HUES6 (cell line): ENCODE data around the gene TNFRSF4.

Experiments
- H3K27ac ChIP-seq: 2 replicates; pipeline ENCODE4 v1.7.0; 2013; ENCODE audit warnings: low read depth, mild to moderate bottlenecking, low read length, inconsistent platforms
- H3K27me3 ChIP-seq: 2 replicates; pipeline ENCODE4 v1.6.1; 2013; ENCODE audit warnings: low read length; ENCODE audit not compliant: control insufficient read depth, insufficient read depth
- H3K36me3 ChIP-seq: 2 replicates; pipeline ENCODE4 v1.6.1; 2013; ENCODE audit warnings: low read length; ENCODE audit not compliant: control insufficient read depth, insufficient read depth
- H3K4me1 ChIP-seq: 2 replicates; pipeline ENCODE4 v1.6.1; 2013; ENCODE audit warnings: low read length; ENCODE audit not compliant: control insufficient read depth, insufficient read depth
- H3K4me3 ChIP-seq: 2 replicates; pipeline ENCODE4 v1.5.1; 2013; ENCODE audit warnings: low read depth, low read length
- H3K9ac ChIP-seq: one replicate; pipeline ENCODE4 v1.6.1; 2013; ENCODE audit warnings: mild to moderate bottlenecking, low read length
- H3K9me3 ChIP-seq: 2 replicates; pipeline ENCODE4 v1.6.1; 2013; ENCODE audit warnings: low read depth, low read length; ENCODE audit not compliant: control insufficient read depth, insufficient read depth

The TNFRSF4 gene

DNA sequence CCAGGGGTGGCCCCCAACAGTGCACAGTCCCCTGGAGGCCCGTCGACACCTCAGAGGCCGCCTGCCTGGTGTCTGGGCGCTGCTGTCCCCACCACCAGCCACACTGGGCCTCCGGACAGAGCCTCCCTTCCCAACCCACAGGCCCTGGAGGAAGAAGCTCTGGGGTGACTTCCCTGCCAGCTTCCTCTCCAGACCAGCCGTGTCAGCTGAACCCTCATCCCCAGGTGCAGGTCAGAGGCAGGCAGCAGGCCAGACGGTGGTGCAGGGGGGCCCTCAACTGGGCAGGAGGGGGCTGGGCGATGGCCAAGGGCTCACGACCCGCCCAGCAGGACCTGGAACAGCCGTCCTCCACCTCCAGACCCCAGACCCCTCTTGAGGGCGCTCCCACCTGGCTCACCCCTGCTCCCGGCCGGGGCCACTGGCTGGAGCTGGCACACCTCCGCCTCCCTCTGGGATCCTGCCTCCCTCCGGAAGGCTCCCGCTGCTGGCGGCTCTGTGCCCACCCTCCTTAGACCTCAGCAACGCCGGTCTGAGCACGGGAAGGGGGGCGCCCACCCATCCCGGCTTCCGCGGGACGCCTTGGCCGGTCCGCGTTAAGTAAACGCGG, 8.1 kb downstream of the TNFRSF4 start:
- H3K9me3 ChIP-seq: no peaks in the 10 kb centered on the region
- H3K9ac ChIP-seq: peak overlapping the region; percentile 22
- H3K27me3 ChIP-seq: peaks cover 45% of the 10 kb centered on the region
- H3K27ac ChIP-seq: no peak overlapping the region
- H3K4me1 ChIP-seq: peaks cover 22% of the 10 kb centered on the region
- peak overlapping the region; percentile 57 for H3K4me3 ChIP-seq
- no peaks in the 10 kb centered on the region for H3K36me3 ChIP-seq

DNA sequence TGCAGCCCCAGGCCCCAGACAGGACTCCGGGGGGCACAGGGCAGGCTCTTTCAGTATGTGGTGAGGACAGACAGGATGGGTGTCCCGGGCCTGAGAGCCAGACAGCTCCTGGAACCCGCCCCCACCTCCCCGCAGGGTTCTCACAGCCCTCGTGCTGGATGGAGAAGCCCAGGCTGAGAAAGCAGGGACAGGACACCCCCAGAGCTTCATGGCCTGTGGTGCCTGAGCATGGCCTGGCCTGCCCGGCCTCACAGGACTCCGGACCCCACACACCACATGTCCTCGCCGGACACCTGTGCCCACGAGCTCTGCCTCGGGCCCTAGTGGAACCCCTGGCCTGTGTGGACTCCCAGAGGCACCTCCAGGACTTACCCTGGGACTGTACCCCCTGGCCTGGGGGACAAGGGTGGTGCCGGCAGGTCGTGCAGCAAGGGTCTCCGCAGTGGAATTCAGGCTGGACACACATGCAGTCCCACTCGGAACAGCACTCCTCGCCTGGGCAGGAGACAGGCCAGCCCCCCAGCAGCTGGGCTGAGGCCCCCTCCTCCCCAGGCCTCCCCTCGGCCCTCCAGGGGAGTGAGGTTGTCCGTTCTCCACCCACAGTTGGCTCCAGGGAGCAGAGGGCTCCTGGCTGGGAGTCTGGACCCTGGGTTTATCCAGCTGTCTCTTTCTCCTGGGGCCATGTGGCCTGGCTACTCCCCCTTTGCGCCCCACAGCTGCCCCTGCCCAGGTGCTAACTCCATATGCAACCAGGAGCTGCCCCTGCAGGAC, 8.8 kb downstream of the TNFRSF4 start:
- Histone ChIP-seq H3K4me3 (no peak overlapping the region), H3K4me1 (peaks cover 25% of the 10 kb centered on the region), H3K9ac (no peak overlapping the region), H3K9me3 (no peaks in the 10 kb centered on the region), H3K36me3 (no peaks in the 10 kb centered on the region), H3K27ac (no peak overlapping the region), H3K27me3 (peaks cover 50% of the 10 kb centered on the region)

DNA sequence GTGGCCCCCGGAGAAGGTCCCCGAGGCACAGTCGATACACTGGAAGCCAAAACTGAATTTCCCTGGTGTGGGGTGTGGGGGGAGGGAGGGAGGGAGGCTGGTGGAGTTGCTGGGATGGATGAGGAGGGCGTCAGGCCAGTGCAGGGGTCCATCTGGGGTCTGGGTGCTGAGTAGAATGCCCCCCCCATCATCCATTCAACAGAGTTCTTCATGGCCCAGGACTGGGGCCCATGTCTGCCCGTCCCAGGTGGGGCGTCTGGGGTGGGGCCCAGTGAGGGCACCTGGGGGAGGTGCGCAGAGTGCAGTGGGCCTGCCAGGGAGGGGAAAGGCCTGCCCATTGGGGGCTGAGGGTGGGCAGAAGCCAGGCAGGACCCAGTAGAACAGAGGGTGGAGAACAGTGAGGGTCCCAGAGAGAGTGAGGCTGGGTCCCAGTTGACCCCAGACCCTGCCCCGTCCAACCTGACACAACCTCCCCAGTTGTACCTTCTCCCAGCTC, 9.5 kb downstream of the TNFRSF4 start:
- Histone ChIP-seq H3K9ac (no peak overlapping the region), H3K27me3 (peaks cover 50% of the 10 kb centered on the region), H3K9me3 (no peaks in the 10 kb centered on the region), H3K4me1 (peaks cover 25% of the 10 kb centered on the region), H3K4me3 (no peak overlapping the region), H3K36me3 (no peaks in the 10 kb centered on the region), H3K27ac (no peak overlapping the region)

DNA sequence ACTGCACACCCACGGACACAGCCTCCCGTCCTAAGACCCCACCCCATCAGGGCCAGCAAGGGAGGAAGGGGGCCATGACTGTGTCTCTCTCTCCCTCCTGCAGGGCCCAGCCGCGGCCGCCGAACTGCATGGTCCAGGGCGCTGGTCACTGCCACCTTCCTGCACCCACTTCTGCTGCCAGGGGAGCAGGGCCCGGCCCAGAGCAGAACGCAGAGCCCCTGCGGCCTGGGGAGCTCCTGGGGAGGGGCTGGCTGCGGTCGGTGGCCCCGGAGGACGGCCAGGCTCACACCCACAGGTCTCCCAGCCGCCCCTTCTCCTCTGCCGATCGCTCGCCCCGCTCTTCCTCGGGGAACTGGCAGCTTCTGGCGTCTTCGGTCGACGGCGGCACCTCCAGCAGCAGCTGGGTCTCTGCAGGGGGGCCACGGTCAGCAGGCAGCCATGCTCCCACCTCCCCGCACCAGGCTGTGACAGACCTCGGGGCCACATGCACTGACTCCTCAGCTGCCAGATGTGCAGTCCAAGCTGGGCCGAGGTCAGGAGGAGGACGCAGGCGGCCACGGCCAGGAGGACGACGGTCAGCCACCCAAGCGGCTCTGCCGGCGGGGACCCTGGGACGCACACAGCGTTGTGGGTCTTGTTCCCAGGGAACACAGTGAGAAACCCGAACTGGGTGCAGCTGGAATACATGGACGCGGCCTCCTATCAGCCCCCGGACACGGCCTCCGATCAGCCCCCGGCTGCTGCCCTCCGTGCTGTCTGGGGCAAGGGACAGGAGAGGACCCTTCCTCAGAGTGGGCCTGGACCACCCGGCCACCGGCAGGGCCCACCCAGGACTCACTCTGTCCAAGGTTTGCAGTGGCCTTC, 10.2 kb downstream of the TNFRSF4 start:
- no peaks in the 10 kb centered on the region for H3K9me3 ChIP-seq
- H3K4me1 ChIP-seq: peaks cover 25% of the 10 kb centered on the region
- peaks cover 50% of the 10 kb centered on the region for H3K27me3 ChIP-seq
- no peak overlapping the region for H3K4me3 ChIP-seq
- no peaks in the 10 kb centered on the region for H3K36me3 ChIP-seq
- no peak overlapping the region for H3K27ac ChIP-seq
- H3K9ac ChIP-seq: no peak overlapping the region

DNA sequence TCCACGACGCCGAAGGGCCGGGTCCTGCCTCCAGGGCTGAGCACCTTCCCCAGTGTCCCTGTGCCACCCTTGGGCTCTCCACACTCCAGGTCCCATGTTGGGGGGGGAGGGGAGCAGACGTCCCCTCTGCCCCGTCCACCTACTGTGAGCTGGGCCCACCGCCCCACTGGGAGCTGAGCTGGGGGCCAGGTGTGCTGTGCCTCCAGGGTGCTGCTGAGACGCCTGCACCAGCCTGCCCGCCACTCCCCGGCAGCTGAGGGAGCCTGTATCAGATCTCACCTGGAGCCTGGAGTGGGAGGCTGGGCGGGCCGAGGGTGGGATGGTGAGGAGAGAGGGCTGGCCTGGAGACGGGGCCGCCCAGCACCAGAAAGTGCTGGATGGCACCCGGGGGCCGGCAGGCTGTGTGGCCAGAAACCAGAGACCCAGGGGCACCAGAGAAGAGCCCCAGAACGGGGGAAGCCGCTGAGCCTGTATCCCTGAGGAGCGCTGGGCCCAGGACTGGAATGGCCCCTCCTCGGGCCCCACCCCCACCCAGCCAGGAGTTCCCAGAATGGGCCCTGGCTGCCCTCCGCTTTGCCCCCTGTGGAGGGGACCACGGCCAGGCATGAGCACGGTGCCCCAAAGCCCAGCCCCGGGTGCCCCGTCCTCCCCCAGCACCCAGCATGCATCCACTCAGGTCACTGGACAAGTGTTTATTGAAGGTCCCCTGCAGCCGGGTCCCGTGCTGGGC, 11.0 kb downstream of the TNFRSF4 start:
- peaks cover 50% of the 10 kb centered on the region for H3K27me3 ChIP-seq
- H3K4me1 ChIP-seq: peaks cover 20% of the 10 kb centered on the region
- no peak overlapping the region for H3K27ac ChIP-seq
- H3K4me3 ChIP-seq: no peak overlapping the region
- no peaks in the 10 kb centered on the region for H3K36me3 ChIP-seq
- no peaks in the 10 kb centered on the region for H3K9me3 ChIP-seq
- no peak overlapping the region for H3K9ac ChIP-seq

DNA sequence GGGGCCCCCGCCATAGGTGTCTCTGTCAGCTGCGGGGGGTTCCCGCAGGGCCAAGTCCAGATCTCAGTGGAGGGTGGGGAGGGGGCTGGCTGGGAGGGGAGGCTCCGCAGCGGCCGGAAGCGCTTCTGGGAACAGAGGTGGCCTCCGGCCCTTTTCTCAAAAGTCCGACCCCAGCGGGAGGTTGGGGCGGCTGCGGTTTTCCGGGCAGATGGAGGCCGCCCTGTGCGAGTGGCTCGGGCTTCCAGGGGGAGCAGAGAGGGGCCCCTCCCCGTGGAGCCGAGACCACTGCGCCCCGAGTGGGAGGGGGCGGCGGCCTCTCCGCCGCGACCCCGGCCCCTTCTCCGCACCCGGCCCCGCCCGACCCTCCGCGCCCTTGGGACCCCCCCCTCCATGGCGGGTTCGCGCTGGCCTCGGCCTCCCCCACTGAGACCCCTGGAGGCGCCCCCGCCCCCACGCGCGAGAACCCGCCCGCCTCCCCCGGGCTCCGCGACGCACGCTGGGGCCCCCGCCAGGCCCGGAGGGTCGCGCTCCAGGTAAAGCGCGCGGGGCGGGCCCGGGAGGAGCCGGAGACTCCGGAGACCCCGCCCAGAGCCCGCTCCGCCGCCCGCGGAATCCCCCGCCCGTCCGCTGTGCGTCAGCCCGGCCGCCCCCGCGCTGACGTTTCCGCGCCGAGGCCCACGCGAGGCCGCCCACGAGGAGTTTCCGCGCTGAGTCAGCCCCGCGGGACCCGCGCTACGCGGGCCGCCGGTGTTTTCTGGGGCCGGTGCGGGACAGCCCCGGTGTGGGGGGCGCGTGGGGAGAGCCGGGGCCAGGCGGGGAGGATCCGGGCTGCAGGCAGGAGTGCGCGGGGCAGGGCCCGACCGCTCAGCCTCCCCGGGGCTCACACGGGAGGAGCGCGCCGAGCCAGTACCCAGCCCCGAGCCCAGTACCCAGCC, 12.8 kb downstream of the TNFRSF4 start:
- H3K27ac ChIP-seq: no peak overlapping the region
- peaks cover 7% of the 10 kb centered on the region for H3K4me1 ChIP-seq
- H3K4me3 ChIP-seq: peak overlapping the region; percentile 58
- peaks cover 37% of the 10 kb centered on the region for H3K27me3 ChIP-seq
- H3K36me3 ChIP-seq: no peaks in the 10 kb centered on the region
- no peaks in the 10 kb centered on the region for H3K9me3 ChIP-seq
- no peak overlapping the region for H3K9ac ChIP-seq

DNA sequence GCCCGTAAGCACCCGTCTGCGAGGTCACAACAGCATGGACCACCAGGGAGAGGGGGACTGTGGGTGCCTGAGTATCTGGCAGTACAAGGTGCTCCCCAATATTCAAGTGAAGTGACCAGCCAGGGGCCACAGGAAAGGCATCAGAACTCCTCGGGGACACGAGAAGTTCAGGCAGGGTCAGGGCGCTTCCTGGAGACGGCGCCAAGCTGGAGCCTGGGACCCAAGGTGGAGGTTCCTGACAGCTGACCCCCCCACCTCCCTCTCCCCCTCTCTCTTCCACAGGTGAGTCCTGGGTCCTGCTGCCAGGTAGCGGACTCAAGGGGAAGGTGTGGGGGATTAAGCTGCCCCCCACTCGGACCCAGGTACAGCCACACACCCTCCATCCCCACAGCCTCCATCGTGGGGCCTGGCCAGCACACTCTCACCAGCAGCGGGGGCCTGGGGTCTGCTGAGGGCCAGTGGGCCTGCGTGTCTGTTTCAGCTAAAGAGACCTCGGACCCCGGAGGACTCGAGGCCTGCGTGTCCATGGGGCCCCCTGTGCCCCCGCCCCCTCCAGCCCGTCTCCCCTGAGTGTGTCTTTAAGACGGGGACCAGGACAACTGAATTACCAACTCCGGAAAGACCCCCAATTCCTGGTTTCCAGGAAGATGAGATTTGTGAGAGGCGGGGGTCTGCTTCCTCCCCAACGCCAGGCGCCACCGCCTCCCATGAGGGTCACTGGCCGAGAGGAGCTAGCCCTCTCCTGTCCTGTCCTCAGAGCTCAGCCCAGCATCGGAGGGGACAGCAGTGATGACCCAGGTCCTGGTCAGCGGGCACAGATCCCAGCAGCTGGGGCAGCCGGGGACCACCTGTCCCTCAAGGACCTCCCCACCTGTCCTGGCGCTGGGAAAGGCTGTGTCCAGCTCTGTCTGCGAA, 13.7 kb downstream of the TNFRSF4 start:
- Histone ChIP-seq H3K9ac (no peak overlapping the region), H3K36me3 (no peaks in the 10 kb centered on the region), H3K4me3 (peak overlapping the region; percentile 58; the same call in 1 of the 2 replicates), H3K27ac (no peak overlapping the region), H3K9me3 (peaks cover 3% of the 10 kb centered on the region; the same call in 1 of the 2 replicates), H3K27me3 (peaks cover 28% of the 10 kb centered on the region), H3K4me1 (peaks cover 3% of the 10 kb centered on the region; the same call in 1 of the 2 replicates)

DNA sequence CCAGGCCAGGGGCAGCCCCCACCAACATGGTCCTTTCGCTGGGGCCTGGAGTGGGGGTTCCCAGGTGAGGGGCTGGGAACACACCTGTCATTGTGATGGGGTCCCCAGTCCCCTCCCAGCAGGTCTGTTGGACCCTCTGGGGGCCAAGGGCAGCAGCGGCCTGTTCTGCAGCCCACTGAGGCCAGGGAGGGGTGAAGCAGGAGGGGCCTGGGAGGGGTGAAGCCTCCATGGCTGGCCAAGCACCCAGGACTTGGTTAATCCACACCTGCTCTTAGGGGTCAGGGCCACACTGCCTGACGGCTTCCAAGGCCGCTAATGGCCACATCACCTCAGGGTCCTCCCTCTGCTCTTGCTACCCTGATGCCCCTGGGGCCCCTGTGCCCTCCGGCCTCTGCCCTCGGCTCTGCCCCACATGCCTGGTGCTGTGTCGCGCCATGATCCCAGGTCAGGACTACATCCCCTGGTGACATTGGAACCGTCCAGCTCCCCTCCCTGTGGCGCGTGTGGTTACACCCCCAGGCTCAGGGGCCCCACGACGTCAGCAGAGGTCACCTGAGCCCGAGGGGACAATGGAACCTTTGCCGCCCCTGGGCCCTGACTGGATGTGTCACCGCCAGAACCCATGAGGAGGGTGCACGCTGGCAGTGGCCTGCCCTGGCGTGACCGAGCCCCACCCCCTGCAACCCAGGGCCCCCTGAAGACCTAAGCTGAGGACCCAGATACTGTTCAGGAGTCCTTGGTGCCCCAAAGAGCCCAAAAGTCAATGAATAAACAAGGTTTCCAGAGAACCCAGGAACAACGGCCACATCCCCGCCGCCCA, 14.6 kb downstream of the TNFRSF4 start:
- no peak overlapping the region for H3K27ac ChIP-seq
- peaks cover 20% of the 10 kb centered on the region for H3K27me3 ChIP-seq
- H3K4me3 ChIP-seq: no peak overlapping the region
- H3K9ac ChIP-seq: no peak overlapping the region
- no peaks in the 10 kb centered on the region for H3K36me3 ChIP-seq
- H3K4me1 ChIP-seq: peaks cover 3% of the 10 kb centered on the region; the same call in 1 of the 2 replicates
- peaks cover 10% of the 10 kb centered on the region for H3K9me3 ChIP-seq
